ENCODE results near the gene SIAH3. TPM values are rescaled to one million over a fixed set of nuclear protein-coding genes. Genes with fewer than 3 reads are reported as not detected.
"Not testable (repeated sequence)": the region's sequence is repeated elsewhere in the genome, so short reads cannot be mapped to it uniquely, and the experiment has no call there.

The SIAH3 gene
- total and polyA plus RNA-seq, 9 of the 15 experiments (the other 6 are each of a cell fraction or from before 2014, with no cell fraction given): not detected

GRCh38 chr13:45756498-45756897 lies 95.1 kb downstream of the SIAH3 start:
- 0% methylated on average over 1 of the region's 1 CpG for WGBS (ENCODE audit: insufficient coverage, low coverage, missing lambda C conversion rate)
- ATAC-seq; H2AFZ ChIP-seq (ENCODE audit: low read depth, low read length); DNase-seq (ENCODE audit: extremely low read depth in 1 of 4, low spot score in 3 of 4); CTCF ChIA-PET (ENCODE audit: low intra/inter-chr PET ratio); H3K27me3 ChIP-seq (ENCODE audit: control insufficient read depth in 2 of 2, insufficient read depth in 2 of 2, low read length in 2 of 2); H3K36me3 ChIP-seq (ENCODE audit: control insufficient read depth, insufficient read depth, low read length); FAIRE-seq; H3K9me1 ChIP-seq (ENCODE audit: control insufficient read depth, insufficient read depth, low read length); H3K9me3 ChIP-seq (replicated peaks; ENCODE audit: control insufficient read depth, insufficient read depth, low read depth, low read length); BruUV-seq (replicated peaks); H3K27ac ChIP-seq (ENCODE audit: extremely low read depth, low read depth, low read length); H3K4me2 ChIP-seq (ENCODE audit: insufficient read depth, low read length); in situ Hi-C loops (cut with MboI); H3K9ac ChIP-seq (ENCODE audit: insufficient read depth in 1 of 2, low read depth in 2 of 2, low read length in 2 of 2); H3K4me3 ChIP-seq; H3K4me1 ChIP-seq (replicated peaks in 1 of 2; ENCODE audit: control insufficient read depth in 2 of 2, insufficient read depth in 2 of 2, low read length in 2 of 2); intact Hi-C loops (cut with micrococcal nuclease); H4K20me1 ChIP-seq (replicated peaks; ENCODE audit: control insufficient read depth, insufficient read depth, low read length); H3K79me2 ChIP-seq (ENCODE audit: control insufficient read depth, insufficient read depth, low read length): not testable (repeated sequence)
- POLR2A ChIA-PET: interaction anchor here (0.6 to 0.8 kb wide), 2 partner anchors 12 to 1472 kb away, joined by 3 read pairs; no protein-coding TSS in a partner anchor

DNA sequence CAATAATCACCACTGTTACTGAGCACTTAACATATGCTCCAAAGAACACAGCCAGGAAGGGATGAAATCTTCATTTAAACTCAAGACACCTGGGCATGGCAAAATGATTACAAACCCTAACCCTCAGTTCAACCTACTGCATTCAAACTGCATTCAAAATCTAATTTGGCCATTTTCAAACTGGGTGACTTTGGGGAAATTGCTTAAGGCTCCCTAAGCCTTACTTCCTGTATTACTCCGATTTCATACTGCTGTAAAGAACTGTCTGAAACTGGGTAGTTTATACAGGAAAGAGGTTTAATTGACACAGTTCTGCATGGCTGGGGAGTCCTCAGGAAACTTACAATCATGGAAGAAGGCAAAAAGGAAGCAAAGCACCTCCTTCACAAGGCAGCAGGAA lies 99.0 kb downstream of the SIAH3 start:
- Histone ChIP-seq H4K20me1 (replicated peaks; ENCODE audit: control insufficient read depth, insufficient read depth, low read length) (no peaks in the 10 kb centered on the region), H3K9ac (ENCODE audit: insufficient read depth in 1 of 2, low read depth in 2 of 2, low read length in 2 of 2) (no peak overlapping the region), H3K9me3 (replicated peaks; ENCODE audit: control insufficient read depth, insufficient read depth, low read depth, low read length) (no peaks in the 10 kb centered on the region), H3K4me1 (replicated peaks in 1 of 2; ENCODE audit: control insufficient read depth in 2 of 2, insufficient read depth in 2 of 2, low read length in 2 of 2) (no peaks in the 10 kb centered on the region), H3K79me2 (ENCODE audit: control insufficient read depth, insufficient read depth, low read length) (no peaks in the 10 kb centered on the region), H3K4me3 (no peak overlapping the region), H3K4me2 (ENCODE audit: insufficient read depth, low read length) (no peak overlapping the region), H2AFZ (ENCODE audit: low read depth, low read length) (no peak overlapping the region), H3K36me3 (ENCODE audit: control insufficient read depth, insufficient read depth, low read length) (no peaks in the 10 kb centered on the region), H3K9me1 (ENCODE audit: control insufficient read depth, insufficient read depth, low read length) (no peaks in the 10 kb centered on the region), H3K27ac (ENCODE audit: extremely low read depth, low read depth, low read length) (no peak overlapping the region), H3K27me3 (ENCODE audit: control insufficient read depth in 2 of 2, insufficient read depth in 2 of 2, low read length in 2 of 2) (peaks cover 0 to 8% of the 10 kb centered on the region in 2 experiments; a peak in 2 of 5 replicates)
- in situ Hi-C loops (cut with MboI) (no loop called here), intact Hi-C loops (cut with micrococcal nuclease) (no loop called here)
- ATAC-seq (no peak), DNase-seq (ENCODE audit: extremely low read depth in 1 of 4, low spot score in 3 of 4) (no peak), FAIRE-seq (no peak)
- ChIA-PET POLR2A (no interaction called here), CTCF (ENCODE audit: low intra/inter-chr PET ratio) (no interaction called here)
- TF ChIP-seq TSC22D4 (tag; IDR thresholded peaks at IDR 0.05) (no peak), HDAC2 (IDR thresholded peaks at IDR 0.05) (no peak), SMARCB1 (IDR thresholded peaks at IDR 0.05; ENCODE audit: insufficient read length, low read depth) (no peak), PHF8 (IDR thresholded peaks at IDR 0.05; ENCODE audit: borderline replicate concordance, low read length) (no peak), HBP1 (CRISPR knock-in tag; IDR thresholded peaks at IDR 0.05) (no peak), GABPB2 (CRISPR knock-in tag; conservative IDR thresholded peaks at IDR 0.05) (no peak), FUS (optimal IDR thresholded peaks at IDR 0.05; ENCODE audit: low read depth, low read length) (no peak), MLX (CRISPR knock-in tag; conservative IDR thresholded peaks at IDR 0.05) (no peak), BDP1 (IDR thresholded peaks at IDR 0.05; ENCODE audit: insufficient read depth, insufficient read length) (no peak)
- 0% methylated on average over 1 of the region's 1 CpG for WGBS (ENCODE audit: insufficient coverage, low coverage, missing lambda C conversion rate)
- BruUV-seq (replicated peaks): no TSS peak
